NCI-H128 (cell line): Measurements from ENCODE around the gene PLA2G4D.

ENCODE experiments used
- DNase-seq: peaks from one replicate; lab custom pipeline; 2025; ENCODE audit not compliant: unreplicated experiment; lab: John Stamatoyannopoulos, UW

The PLA2G4D gene, protein sequence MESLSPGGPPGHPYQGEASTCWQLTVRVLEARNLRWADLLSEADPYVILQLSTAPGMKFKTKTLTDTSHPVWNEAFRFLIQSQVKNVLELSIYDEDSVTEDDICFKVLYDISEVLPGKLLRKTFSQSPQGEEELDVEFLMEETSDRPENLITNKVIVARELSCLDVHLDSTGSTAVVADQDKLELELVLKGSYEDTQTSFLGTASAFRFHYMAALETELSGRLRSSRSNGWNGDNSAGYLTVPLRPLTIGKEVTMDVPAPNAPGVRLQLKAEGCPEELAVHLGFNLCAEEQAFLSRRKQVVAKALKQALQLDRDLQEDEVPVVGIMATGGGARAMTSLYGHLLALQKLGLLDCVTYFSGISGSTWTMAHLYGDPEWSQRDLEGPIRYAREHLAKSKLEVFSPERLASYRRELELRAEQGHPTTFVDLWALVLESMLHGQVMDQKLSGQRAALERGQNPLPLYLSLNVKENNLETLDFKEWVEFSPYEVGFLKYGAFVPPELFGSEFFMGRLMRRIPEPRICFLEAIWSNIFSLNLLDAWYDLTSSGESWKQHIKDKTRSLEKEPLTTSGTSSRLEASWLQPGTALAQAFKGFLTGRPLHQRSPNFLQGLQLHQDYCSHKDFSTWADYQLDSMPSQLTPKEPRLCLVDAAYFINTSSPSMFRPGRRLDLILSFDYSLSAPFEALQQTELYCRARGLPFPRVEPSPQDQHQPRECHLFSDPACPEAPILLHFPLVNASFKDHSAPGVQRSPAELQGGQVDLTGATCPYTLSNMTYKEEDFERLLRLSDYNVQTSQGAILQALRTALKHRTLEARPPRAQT

DNA sequence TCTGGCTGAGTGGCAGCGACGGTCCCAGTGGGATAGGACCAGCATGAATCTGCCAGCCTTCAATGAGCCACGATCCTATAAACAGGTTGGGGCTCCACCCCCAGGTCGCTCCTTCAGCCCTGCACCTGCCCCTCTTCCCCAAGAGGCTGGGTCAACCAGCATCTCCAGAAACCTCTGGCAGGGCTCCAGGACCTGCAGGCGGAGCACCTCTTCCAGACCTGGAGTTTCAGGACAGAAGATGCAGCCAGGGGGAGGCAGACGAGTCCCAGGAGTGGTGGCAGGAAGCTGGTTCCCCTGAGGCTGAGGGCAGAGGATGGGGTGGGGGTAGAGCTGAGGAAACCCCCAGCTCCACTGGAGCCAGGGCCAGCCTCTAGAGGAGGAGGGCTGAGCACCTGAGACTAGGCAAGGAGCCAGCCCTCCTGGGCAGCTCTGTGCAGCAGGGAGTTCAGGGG is at the start of gene PLA2G4D:
Gene PLA2G4D (minus strand): TSS at position 51 of the 452 bp plus-strand sequence. CDS start 103 bp downstream, outside the sequence.
- DNase-seq = peak; percentile 46

DNA sequence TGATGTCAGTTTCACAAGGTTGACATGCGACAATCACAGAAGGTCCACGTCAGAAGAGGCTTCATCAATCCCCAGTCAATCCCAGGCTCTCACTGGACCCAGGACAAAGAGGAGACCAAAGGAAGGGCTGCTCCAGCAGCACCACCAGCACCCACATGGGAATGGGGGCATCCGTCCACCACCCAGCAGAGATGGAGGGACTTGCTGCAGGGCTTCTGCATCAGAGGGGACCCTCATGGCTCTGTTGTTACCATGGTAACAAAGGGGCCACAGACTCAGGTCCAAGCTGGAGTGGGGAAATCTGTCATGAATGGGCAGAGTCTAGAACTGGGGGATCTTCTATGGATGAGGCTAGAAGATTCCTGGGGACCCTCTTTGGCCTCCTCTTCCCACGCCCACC is 49.0 kb upstream of the PLA2G4D start:
- DNase-seq = no peak

DNA sequence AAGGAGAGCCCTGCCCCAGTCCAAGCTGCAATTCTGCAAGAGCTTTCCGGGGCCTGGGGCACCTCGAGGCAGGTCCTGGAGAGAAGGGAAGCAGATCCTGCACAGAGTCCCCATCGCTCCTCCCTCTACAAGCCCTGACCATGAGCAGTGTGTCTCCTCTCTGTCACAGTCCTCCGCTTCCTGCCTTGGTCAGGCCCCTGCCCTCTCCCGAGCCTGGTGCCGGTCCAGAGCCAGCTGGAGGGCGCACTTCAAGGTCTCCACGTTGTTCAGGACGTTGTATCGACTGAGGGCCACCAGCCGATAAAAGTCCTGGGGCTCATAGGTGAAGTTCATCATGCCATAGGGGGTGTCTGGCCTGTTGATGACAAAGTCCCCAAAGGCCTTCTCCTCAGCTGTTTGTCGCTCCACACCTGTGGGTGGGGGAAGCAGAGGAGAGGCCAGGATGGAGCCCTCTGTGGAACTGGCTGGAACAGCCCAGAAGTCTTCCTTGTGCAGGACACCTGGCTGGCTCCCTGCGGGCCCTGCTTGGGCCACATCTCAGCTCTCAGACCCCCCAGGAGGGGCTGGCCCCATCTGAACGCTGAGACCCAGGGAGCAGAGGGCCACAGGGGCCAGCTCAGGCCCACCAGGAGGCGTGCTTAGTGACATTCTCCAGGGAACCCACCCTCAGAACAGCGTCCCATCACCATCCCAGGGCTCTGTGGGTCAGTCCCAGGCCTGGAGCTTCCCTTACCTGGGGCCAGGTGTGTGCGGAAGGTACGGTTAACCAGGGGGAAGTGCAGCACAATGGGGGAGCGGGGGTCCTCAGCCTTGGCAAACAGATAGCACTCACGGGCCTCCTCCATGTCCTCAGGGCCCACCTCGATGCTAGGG is 47.7 kb upstream of the PLA2G4D start:
- no peak for DNase-seq

DNA sequence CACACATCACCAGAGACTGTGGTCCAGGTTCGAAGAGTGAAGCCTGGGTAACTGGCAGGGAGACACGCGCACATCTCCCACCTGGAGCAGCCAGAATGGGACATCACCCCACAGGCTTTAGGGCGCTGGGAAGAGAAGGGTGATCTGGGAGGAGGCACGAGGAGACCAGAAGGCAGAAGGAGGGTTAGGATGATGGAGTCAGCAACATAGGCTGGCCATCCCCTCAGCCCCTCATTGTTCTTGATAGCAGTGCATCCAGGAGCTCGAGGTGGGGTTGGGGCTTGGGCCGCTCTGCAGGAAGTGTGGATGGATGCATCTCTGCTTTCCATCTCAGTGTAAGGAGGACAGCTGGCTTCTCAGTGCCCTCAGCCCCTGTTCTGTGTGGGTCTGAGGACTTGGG is 46.9 kb upstream of the PLA2G4D start:
- no peak for DNase-seq

DNA sequence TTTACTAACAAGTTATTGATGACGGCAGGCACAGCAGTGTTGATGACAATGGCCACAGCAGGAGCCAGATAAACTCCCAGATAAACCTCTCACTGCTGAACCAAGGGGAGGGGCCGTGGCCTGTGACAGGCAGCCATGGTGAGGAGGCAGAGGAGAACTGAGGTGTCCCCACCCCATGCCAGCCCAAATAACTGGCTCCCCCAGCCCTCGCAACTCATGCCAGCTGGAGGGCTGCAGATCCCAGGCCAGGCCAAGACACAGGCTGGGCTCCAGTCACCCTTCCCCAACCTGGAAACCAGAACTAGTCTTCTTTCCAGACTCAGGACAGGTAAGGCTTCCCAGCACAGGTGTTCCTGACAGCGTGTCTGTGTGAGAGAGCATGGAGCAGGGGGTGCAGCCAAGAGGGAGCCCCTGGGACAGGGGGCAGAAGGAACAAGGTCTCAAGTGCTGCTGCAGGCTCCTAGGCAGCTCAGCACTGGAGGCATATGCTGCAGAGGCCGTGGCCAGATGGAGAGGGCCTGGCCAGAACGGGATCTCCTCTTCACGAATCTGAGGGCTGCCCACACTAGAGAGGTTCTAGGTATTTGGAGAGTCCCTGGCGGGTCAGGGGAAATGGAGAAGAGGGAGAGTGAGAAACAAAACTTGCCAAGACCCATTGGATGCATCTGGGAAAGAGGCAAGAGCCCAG is 46.2 kb upstream of the PLA2G4D start:
- DNase-seq = no peak

DNA sequence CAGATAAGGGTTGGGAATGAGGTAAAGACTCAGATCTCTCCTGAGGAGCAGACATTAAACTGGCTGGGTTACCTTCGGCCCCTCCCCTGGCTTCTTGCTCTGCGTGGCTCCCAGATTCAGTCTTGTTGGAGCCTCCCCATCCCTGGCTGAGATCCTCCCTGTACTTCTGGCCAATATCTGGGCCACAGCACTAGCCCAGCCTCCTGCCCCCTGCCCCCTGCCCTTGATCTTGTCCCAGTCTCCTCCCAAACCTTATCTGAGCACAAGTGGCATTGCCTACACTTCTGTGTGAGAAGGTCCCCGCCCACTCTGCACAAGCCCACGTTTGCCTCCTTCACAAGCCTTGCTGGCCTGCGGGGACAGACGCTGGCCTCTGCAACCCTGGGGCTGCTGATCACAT is 45.2 kb upstream of the PLA2G4D start:
- DNase-seq = no peak

DNA sequence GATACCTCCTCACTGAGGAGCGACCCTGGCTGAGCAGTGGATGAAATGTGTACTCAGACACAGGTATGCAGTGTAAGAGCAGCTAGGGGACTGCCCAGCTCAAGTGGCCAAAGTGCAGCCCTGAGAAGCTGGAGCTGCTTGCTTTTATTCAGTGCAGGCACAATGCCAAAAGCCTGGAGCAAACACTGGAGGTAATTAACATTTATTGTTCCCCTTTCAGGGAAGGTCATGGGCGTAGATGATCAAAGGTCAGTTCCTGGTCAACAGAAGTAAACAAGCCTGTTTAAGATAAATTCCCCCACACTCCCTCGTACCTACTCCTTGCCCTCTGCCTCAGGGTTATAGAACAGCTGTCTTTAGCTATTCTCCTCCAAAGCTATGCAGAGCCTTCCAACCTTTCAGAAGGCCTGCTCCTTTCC is 44.6 kb upstream of the PLA2G4D start:
- no peak for DNase-seq

DNA sequence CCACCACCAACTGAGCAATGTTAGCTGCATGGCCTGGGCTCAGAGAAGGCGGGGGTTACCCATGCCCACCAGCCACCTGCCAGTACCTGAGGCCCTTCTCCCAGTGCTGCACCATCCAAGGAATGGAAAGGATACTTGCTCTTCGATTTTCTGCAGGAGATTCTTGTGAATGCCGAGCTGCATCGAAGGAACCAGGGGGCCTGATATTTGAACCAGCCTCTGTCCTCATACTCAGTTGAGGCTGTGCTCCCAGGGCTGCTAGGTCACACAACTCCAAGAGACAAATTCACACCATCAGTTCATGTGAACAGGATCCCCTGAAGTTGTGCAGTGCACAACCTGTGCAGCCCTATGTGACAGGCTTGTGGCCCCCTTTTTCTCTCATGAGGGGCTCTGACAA is 44.0 kb upstream of the PLA2G4D start:
- DNase-seq = no peak

DNA sequence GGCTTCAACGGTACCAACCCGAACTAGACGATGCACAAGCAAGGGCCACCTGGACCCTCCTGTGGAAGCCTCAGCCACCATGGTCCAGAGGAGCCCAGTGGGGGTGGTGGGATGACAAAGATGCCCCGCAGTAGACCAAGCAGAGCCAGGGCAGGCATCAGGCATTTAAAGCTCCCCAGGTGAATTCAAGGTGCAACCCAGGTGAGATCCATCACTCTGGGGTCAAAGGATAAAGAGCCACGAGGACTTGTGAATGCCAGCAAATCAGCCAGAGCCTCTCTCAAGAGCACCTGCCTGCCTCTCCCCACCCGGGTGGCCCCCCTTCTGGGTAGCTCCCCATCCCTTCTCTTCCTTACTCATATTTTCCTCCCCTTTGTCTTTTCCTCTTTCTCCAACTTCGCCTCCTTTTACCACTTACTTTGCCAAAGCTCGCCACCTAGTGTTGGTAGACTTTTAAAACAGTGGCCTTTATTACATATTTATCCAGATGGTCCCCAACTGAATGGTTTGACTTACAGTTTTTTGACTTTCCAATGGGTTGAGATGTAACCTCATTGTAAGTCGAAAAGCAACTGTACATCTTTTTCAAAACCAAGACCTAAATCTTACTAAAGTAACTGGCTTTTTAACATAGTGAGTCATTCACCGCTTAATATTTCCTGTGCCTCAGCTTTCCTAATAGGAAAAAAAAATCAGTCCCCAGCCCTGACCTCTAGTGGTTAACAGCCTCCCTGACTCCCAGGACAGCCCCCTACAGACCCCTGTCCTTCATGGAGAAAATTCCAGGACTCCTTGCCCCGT is 43.3 kb upstream of the PLA2G4D start:
- DNase-seq = no peak

DNA sequence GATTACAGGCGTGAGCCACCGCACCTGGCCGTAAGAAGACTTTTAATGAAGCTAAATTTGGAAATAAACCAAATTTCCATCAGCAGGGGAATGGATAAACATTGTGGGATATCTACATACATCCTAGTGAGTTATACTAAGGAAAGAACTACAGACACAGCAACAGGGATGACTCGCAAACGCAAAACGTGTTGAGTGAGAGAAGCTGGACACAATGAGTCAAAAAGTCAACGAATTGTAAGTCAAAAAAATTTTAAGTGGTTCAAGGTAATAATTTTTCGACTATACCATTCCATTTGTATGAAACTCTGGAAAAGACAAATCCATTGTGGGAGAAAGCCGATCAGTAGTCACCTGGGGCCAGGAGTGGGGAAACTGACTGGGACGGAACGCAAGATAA is 42.2 kb upstream of the PLA2G4D start:
- no peak for DNase-seq

DNA sequence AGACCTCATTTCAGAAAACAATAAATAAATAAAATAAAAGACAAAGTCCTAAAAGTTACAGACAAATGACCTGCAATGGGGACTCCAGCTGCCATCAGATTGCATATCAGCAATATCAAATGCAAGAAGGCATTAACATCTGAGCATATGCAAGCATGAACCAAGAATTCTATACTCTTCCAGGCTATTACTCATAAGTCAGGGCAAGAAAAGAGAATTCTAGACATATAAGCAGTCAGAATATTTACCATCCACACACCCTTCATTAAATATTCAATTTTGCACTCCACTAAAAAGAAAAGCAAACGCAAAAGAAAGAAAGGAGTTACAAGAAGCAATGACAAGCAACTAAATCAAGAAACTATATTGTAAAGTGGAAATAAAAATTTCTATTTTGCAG is 41.0 kb upstream of the PLA2G4D start:
- no peak for DNase-seq

DNA sequence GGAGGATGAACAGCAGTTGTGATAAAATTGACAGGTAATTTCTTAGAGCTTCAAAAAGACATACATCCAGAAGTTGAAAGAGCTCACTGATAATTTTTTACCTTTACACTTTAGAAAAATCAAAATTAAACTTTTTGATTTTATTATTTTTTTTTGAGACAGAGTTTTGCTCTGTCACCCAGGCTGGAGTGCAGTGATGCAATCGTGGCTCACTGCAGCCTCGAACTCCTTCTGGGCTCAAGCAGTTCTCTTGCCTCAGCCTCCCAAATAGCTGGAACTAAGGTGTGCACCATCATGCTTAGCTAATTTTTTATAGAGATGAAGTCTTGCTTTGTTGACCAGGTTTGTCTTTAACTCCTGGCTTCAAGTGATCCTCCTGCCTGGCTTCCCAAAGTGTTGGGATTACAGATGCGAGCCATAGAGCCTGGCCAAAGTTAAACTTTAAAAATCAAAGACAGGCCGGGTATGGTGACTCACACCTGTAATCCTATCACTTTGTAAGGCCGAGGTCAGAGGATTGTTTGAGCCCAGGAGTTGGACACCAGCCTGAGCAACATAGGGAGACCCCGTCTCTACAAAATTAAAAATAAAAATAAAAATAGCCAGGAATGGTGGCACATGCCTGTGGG is 40.4 kb upstream of the PLA2G4D start:
- no peak for DNase-seq

DNA sequence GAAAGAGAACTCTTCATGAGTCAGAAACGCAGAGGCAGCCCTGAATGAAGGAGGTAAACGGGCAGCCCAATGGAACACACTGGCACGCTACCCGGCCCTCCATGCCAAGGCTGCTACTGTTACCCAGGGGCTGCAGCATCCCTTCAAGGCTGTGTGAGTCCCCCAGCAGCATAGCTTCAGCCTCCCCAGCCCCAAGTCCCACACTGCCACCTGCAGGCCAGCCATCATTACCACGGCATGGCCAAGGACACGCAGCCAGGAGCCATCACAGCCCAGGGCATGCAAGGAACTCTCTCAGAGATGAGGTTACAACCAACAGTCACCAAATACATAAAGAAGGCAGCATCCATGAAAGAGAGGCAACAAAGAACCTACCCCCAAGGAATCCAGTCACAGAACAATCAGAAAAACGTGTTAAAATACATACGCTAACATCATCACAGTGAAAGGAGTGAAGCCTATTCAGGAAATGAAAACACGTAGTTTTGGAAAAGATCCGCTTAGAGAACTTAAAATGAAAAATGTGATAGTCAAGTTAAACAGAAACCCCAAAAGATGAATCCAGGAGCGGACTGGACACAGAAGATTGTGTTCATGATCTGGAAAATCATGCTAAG is 39.6 kb upstream of the PLA2G4D start:
- no peak for DNase-seq

DNA sequence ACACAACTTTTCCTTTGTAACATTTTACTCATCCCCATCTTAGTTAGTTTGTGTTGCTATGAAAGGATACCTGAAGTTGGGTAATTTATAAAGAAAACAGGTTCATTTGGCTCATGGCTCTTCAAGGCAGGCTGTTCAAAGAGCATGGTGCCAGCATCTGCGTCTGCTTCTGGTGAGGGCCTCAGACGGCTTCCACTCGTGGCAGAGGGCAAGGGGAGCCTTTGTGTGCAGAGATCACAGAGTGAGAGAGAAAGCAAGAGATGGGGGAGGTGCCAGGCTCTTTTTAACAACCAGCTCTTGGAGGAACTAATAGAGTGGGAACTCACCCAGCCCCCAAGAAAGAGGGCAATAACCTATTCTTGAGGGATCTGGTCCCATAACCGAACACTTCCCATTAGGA is 39.0 kb upstream of the PLA2G4D start:
- no peak for DNase-seq

DNA sequence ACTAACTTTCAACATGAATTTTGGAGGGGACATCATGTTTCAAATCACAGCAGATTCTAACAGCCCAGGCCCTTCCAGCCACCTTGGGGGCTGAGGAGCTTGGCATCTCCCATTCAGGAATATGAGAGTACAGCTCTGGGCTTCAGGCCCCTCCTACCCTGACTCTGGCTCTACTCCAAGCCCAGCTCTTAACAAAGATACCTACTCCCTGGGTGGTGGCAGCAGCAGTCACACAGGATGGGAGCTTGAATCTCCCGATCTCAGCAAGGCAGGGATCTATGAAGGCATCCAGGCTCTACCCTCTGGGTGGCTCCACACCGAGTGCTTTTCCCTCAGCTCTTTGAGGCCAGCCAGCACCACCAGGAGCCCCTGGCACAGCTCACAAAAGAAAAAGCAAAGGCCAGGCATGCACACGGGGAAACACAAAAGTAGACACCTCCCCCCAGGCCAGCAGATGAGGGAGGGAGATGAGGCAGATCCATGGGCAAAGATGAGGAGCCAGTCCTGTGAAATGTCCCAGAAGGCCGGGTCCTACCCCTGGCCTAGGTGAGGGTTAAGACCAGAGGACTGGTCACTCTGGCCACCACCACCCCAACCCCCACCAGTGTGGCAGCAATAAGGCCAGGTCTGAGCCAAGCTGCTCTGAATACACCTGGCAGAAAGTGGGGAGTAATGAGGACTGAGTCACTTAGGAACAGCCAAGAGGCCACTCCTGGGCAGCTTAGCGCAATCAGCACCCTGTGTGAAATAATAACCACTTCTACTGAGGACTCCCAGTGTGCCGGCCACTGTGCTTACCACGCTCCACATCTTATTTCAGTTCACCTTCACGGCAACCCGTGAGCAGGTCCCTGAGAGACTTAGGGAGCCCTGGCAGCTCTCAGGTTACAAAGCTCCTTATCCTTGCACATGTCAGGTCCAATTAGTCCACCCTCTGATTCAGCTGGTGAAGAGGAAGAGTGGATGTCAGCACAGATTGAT is 37.8 kb upstream of the PLA2G4D start:
- DNase-seq = peak; percentile 18

DNA sequence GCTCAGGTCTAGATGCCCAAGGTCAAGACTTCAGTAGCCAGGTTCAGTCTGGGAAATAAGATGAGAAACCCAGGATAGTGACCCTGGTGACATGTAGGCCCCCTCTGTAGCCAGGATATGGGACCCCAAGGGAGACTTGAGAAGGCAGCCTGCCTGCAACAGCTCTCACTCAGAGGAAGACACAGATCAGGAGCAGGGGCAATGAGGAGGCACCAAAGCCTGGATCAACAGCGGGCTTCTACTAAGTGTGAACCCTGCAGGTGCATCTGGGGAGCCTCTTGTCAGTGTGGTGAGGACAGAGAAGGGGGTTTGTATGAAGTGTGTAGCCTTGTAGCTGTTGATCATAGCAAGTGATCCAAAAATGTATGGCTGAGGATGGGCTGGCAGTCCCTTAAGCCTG is 36.6 kb upstream of the PLA2G4D start:
- no peak for DNase-seq

DNA sequence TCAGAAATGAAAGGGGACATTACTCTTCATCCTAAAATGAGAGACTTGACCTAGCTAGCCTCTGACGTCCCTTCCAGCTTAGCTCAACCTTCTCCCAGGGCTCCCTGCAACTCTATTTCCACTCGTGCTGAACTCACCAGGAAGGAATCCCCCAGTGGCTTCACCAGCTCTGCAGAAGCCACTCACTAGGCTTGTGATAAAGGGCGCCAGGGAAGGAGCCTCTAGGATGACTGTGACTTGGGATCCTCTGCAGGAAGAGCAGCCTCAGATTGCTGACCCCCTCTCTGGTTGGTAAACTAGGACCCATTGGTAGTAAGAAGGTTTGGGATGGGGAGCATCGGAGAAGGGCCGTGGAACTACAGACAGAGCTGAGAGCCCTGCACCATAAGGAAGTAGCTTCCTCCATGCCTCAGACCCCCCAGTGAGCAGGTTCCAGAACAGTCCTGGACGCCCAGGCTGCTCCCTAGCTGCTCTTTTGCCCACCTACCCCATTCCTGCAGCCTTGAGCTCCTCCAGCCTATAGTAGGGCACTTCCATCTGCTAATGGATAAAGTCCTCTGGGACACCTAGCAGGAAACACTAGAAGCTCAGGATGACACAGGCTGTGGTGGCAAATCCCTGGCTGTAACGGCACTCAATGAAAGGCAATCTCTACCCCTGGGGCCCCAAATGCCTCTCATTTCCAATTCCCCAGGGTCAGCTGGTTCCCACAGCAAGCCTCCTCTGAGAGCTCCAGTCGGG is 36.1 kb upstream of the PLA2G4D start:
- DNase-seq = no peak
